ENCODE measurements around the gene IL1RN. TPM values are rescaled to one million over a fixed set of nuclear protein-coding genes. Genes with fewer than 3 reads are reported as not detected.

Gene IL1RN
- polyA plus RNA-seq, 3 donors = 0.86 to 21.7 (median 11.6) TPM

- WGBS, 3 donors = 59 to 74% (median 73%) methylated on average over 9 to 10 of the region's 10 CpGs
- H3K27ac ChIP-seq (ENCODE audit: low read depth, low read length) = no peak overlapping the region
Observed at GRCh38 chr2:113164930-113165585, 37.7 kb downstream of the IL1RN start.

GRCh38 chr2:113166187-113166645 is 38.8 kb downstream of the IL1RN start:
- 90 to 96% (median 95%) methylated on average over 7 of the region's 7 CpGs for whole genome bisulfite sequencing, 3 donors
- H3K27ac ChIP-seq (ENCODE audit: low read depth, low read length) = no peak overlapping the region

GRCh38 chr2:113167115-113167932 is 39.9 kb downstream of the IL1RN start:
- no peak overlapping the region for H3K27ac ChIP-seq (ENCODE audit: low read depth, low read length)
- 27 to 66% (median 57%) methylated on average over 12 of the region's 12 CpGs for WGBS, 3 donors

- no peak overlapping the region for H3K27ac ChIP-seq (ENCODE audit: low read depth, low read length)
- WGBS, 3 donors = 73 to 87% (median 83%) methylated on average over 6 of the region's 6 CpGs
Observed at GRCh38 chr2:113167962-113168340, 40.6 kb downstream of the IL1RN start.

- no peak overlapping the region for H3K27ac ChIP-seq (ENCODE audit: low read depth, low read length)
- 83 to 91% (median 85%) methylated on average over 8 of the region's 8 CpGs for WGBS, 3 donors
Observed at GRCh38 chr2:113169002-113169530, 41.7 kb downstream of the IL1RN start.

GRCh38 chr2:113169586-113169985 is 42.2 kb downstream of the IL1RN start:
- WGBS, 3 donors = 77 to 94% (median 83%) methylated on average over 3 of the region's 3 CpGs
- H3K27ac ChIP-seq (ENCODE audit: low read depth, low read length) = no peak overlapping the region

GRCh38 chr2:113171334-113172075 is 44.1 kb downstream of the IL1RN start:
- H3K27ac ChIP-seq (ENCODE audit: low read depth, low read length) = no peak overlapping the region
- whole genome bisulfite sequencing, 3 donors = 94 to 97% (median 94%) methylated on average over 8 of the region's 8 CpGs

- no peak overlapping the region for H3K27ac ChIP-seq (ENCODE audit: low read depth, low read length)
- 84 to 93% (median 85%) methylated on average over 16 of the region's 16 CpGs for WGBS, 3 donors
Observed at GRCh38 chr2:113172721-113173541, 45.5 kb downstream of the IL1RN start.

- 48 to 91% (median 57%) methylated on average over 13 to 14 of the region's 14 CpGs for WGBS, 3 donors
- H3K27ac ChIP-seq (ENCODE audit: low read depth, low read length) = no peak within 1 kb of the TSS
Observed at GRCh38 chr2:113173542-113174375, 46.4 kb downstream of the IL1RN start, which contains the start of gene PSD4. Gene PSD4 (plus strand): TSS chr2:113173971. CDS start chr2:113182457, 8,486 bp downstream.

GRCh38 chr2:113174376-113174750 is 47.0 kb downstream of the IL1RN start:
- 43 to 89% (median 56%) methylated on average over 3 of the region's 3 CpGs for WGBS, 3 donors
- no peak overlapping the region for H3K27ac ChIP-seq (ENCODE audit: low read depth, low read length)

GRCh38 chr2:113175042-113175628 is 47.7 kb downstream of the IL1RN start:
- 44 to 84% (median 51%) methylated on average over 8 of the region's 8 CpGs for WGBS, 3 donors
- H3K27ac ChIP-seq (ENCODE audit: low read depth, low read length) = no peak overlapping the region

- H3K27ac ChIP-seq (ENCODE audit: low read depth, low read length) = no peak overlapping the region
- 54 to 60% (median 56%) methylated on average over 11 of the region's 11 CpGs for WGBS, 3 donors
Observed at GRCh38 chr2:113175736-113176695, 48.6 kb downstream of the IL1RN start.

- 85 to 90% (median 88%) methylated on average over 7 of the region's 7 CpGs for WGBS, 3 donors
Observed at GRCh38 chr2:113176696-113177355, 49.4 kb downstream of the IL1RN start.

GRCh38 chr2:113178069-113178746 is 50.8 kb downstream of the IL1RN start:
- H3K27ac ChIP-seq (ENCODE audit: low read depth, low read length) = no peak overlapping the region
- 84 to 90% (median 88%) methylated on average over 11 of the region's 11 CpGs for WGBS, 3 donors

More at GRCh38 chr2:113176696-113177355, 49.4 kb downstream of the IL1RN start:
- H3K27ac ChIP-seq (ENCODE audit: low read depth, low read length) = no peak overlapping the region

GRCh38 chr2:113178891-113179290 is 51.5 kb downstream of the IL1RN start:
- WGBS, 3 donors = 78 to 90% (median 83%) methylated on average over 4 of the region's 4 CpGs

More at GRCh38 chr2:113178891-113179290, 51.5 kb downstream of the IL1RN start:
- no peak overlapping the region for H3K27ac ChIP-seq (ENCODE audit: low read depth, low read length)

All from adipose tissue (tissue), 3 donors.